Stimulated activated CD8-positive, alpha-beta memory T cell treated with anti-CD3 and anti-CD28 coated beads, Interleukin-15, amount 100 ng/mL, for 24 hours (primary cell): ENCODE results near the gene NUDT13.

ENCODE experiments used
- DNase-seq: peaks from one replicate; pipeline ENCODE4 v3.0.0-alpha.2; 2020; ENCODE audit warnings: low read depth

Gene NUDT13

GRCh38 chr10:73110345-73110849 lies at the start of gene NUDT13:
TSS of gene NUDT13 (plus strand) at chr10:73110455. CDS start at chr10:73114366, 3,911 bp downstream.
- DNase-seq = no peak

GRCh38 chr10:73060738-73061635 lies 49.3 kb upstream of the NUDT13 start:
- no peak for DNase-seq

GRCh38 chr10:73061743-73062142 lies 48.5 kb upstream of the NUDT13 start:
- no peak for DNase-seq

- DNase-seq = no peak
Observed at GRCh38 chr10:73065441-73065840, 44.8 kb upstream of the NUDT13 start.

- DNase-seq = no peak
Observed at GRCh38 chr10:73073627-73074026, 36.6 kb upstream of the NUDT13 start.

- DNase-seq = no peak
Observed at GRCh38 chr10:73075829-73076228, 34.4 kb upstream of the NUDT13 start.

GRCh38 chr10:73076360-73077183 lies 33.7 kb upstream of the NUDT13 start:
- no peak for DNase-seq

GRCh38 chr10:73079779-73080541 lies 30.3 kb upstream of the NUDT13 start:
- DNase-seq = no peak

- DNase-seq = no peak
Observed at GRCh38 chr10:73083221-73083620, 27.0 kb upstream of the NUDT13 start.

- DNase-seq = no peak
Observed at GRCh38 chr10:73084209-73084608, 26.0 kb upstream of the NUDT13 start.

- no peak for DNase-seq
Observed at GRCh38 chr10:73086816-73087215, 23.4 kb upstream of the NUDT13 start.

GRCh38 chr10:73088304-73088703 lies 22.0 kb upstream of the NUDT13 start:
- no peak for DNase-seq

GRCh38 chr10:73092830-73093229 lies 17.4 kb upstream of the NUDT13 start:
- no peak for DNase-seq

GRCh38 chr10:73093922-73094850 lies 16.1 kb upstream of the NUDT13 start:
- no peak for DNase-seq

- DNase-seq = no peak
Observed at GRCh38 chr10:73094986-73095480, 15.2 kb upstream of the NUDT13 start.

- no peak for DNase-seq
Observed at GRCh38 chr10:73095481-73096021, 14.7 kb upstream of the NUDT13 start.

GRCh38 chr10:73096041-73096448 lies 14.2 kb upstream of the NUDT13 start:
- DNase-seq = peak; percentile 41

- DNase-seq = peak; percentile 95
Observed at GRCh38 chr10:73096449-73097304, 13.6 kb upstream of the NUDT13 start, which contains the start of gene P4HA1. TSS of gene P4HA1 (minus strand) at chr10:73096866. CDS start at chr10:73074883, 21,983 bp downstream.

- DNase-seq = no peak
Observed at GRCh38 chr10:73097305-73097670, 13.0 kb upstream of the NUDT13 start.
